ENCODE measurements around the gene CAMKMT. TPM values are rescaled to one million over a fixed set of nuclear protein-coding genes. Genes with fewer than 3 reads are reported as not detected.

The CAMKMT gene
- total RNA-seq, 5 donors from 2014 or later (not counting 1 experiment from before 2014, with no cell fraction given) = 11.9 to 20.2 (median 16.5) TPM

GRCh38 chr2:44805401-44806235 lies 443.9 kb downstream of the CAMKMT start:
- no peak overlapping the region for H3K4me3 Mint-ChIP-seq
- peaks cover 76 to 80% of the 10 kb centered on the region in 2 donors for H3K27me3 Mint-ChIP-seq
- H3K36me3 Mint-ChIP-seq = no peaks in the 10 kb centered on the region
- no peaks in the 10 kb centered on the region for H3K9me3 Mint-ChIP-seq
- Histone ChIP-seq H3K9me3 (no peaks in the 10 kb centered on the region), H3K27me3 (replicated peaks in 1 of 2; ENCODE audit: control insufficient read depth in 2 of 2, extremely low read depth in 1 of 2, insufficient read depth in 2 of 2, low read length in 1 of 2) (peaks cover 26 to 43% of the 10 kb centered on the region in 2 experiments), H3K4me1 (ENCODE audit: control insufficient read depth in 1 of 2, extremely low read depth in 1 of 2, insufficient read depth in 2 of 2, low read length in 2 of 2) (peaks cover 0 to 17% of the 10 kb centered on the region in 2 experiments), H3K36me3 (ENCODE audit: control insufficient read depth in 2 of 2, extremely low read depth in 1 of 2, insufficient read depth in 1 of 2, low read length in 1 of 2) (no peaks in the 10 kb centered on the region), H3K27ac (ENCODE audit: low read length) (no peak overlapping the region), H3K4me3 (ENCODE audit: control insufficient read depth in 1 of 2, extremely low read depth in 1 of 2, low read length in 1 of 2) (no peak overlapping the region)
- H3K27ac Mint-ChIP-seq = no peak overlapping the region
- CTCF ChIA-PET = no interaction called here
- no peak for ATAC-seq (replicated peaks in 1 of 4)
- POLR2A ChIA-PET = no interaction called here
- peaks cover 12 to 16% (median 15%) of the 10 kb centered on the region in 3 donors for H3K4me1 Mint-ChIP-seq
- no peak for DNase-seq
- WGBS (ENCODE audit: insufficient coverage) = no CpG with 5 or more reads among the region's 16 CpGs

GRCh38 chr2:44807201-44808025 lies 445.7 kb downstream of the CAMKMT start:
- H3K9me3 Mint-ChIP-seq = no peaks in the 10 kb centered on the region
- Histone ChIP-seq H3K27ac (ENCODE audit: low read length) (no peak overlapping the region), H3K4me3 (ENCODE audit: control insufficient read depth in 1 of 2, extremely low read depth in 1 of 2, low read length in 1 of 2) (no peak overlapping the region), H3K36me3 (ENCODE audit: control insufficient read depth in 2 of 2, extremely low read depth in 1 of 2, insufficient read depth in 1 of 2, low read length in 1 of 2) (no peaks in the 10 kb centered on the region), H3K4me1 (ENCODE audit: control insufficient read depth in 1 of 2, extremely low read depth in 1 of 2, insufficient read depth in 2 of 2, low read length in 2 of 2) (peaks cover 0 to 4% of the 10 kb centered on the region in 2 experiments), H3K27me3 (replicated peaks in 1 of 2; ENCODE audit: control insufficient read depth in 2 of 2, extremely low read depth in 1 of 2, insufficient read depth in 2 of 2, low read length in 1 of 2) (peaks cover 28 to 34% of the 10 kb centered on the region in 2 experiments), H3K9me3 (no peaks in the 10 kb centered on the region)
- DNase-seq (no peak), ATAC-seq (replicated peaks in 1 of 4) (no peak)
- peaks cover 75 to 79% of the 10 kb centered on the region in 2 donors for H3K27me3 Mint-ChIP-seq
- WGBS (ENCODE audit: insufficient coverage) = no CpG with 5 or more reads among the region's 14 CpGs
- ChIA-PET CTCF (no interaction called here), POLR2A (no interaction called here)
- peaks cover 0 to 2% (median 2%) of the 10 kb centered on the region in 3 donors for H3K4me1 Mint-ChIP-seq
- no peak overlapping the region for H3K4me3 Mint-ChIP-seq
- H3K36me3 Mint-ChIP-seq = no peaks in the 10 kb centered on the region
- no peak overlapping the region for H3K27ac Mint-ChIP-seq

DNA sequence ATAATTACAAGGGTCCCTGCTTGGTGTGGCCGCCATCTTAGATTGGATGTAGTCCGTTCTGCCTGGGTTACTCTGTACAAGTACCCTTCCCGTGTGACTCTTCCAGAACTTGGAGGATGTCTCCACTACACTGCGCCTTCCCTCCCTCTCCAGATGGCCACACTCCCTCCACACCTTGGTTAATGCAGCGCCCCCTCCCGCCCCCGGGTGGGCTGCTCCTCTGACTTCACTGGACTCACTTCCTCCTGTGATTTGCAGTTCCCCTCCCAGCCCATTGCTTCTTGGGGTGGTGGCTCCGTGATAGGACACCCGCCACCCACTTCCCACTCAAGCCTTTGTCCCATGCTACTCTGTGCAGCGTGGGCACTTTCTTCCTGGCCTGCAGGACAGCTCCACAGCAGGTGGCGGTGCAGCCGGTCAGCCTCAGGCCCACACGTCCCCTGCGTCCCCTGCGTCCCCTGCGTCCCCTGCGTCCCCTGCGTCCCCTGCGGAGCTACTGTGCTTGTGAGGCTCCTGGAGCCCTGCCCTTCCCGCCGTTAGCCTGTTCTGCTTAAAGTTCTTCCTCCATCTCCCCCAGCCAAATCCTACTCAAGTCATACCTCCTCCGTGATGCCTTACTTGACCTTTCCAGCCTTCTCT lies 449.3 kb downstream of the CAMKMT start:
- POLR2A ChIA-PET = no interaction called here
- CTCF ChIA-PET = no interaction called here
- H3K27ac ChIP-seq (ENCODE audit: low read length) = no peak overlapping the region
- H3K4me3 ChIP-seq (ENCODE audit: control insufficient read depth in 1 of 2, extremely low read depth in 1 of 2, low read length in 1 of 2) = no peak overlapping the region
- Mint-ChIP-seq H3K9me3 (no peaks in the 10 kb centered on the region), H3K4me1 (no peaks in the 10 kb centered on the region), H3K4me3 (no peak overlapping the region), H3K36me3 (no peaks in the 10 kb centered on the region), H3K27ac (no peak overlapping the region), H3K27me3 (peaks cover 64 to 74% of the 10 kb centered on the region in 2 donors)
- ATAC-seq (replicated peaks in 1 of 4) = no peak
- H3K27me3 ChIP-seq (replicated peaks in 1 of 2; ENCODE audit: control insufficient read depth in 2 of 2, extremely low read depth in 1 of 2, insufficient read depth in 2 of 2, low read length in 1 of 2) = peaks cover 14 to 25% of the 10 kb centered on the region in 2 experiments
- no peaks in the 10 kb centered on the region for H3K36me3 ChIP-seq (ENCODE audit: control insufficient read depth in 2 of 2, extremely low read depth in 1 of 2, insufficient read depth in 1 of 2, low read length in 1 of 2)
- no peaks in the 10 kb centered on the region for H3K4me1 ChIP-seq (ENCODE audit: control insufficient read depth in 1 of 2, extremely low read depth in 1 of 2, insufficient read depth in 2 of 2, low read length in 2 of 2)
- no peak for DNase-seq
- WGBS (ENCODE audit: insufficient coverage) = 86% methylated on average over 22 of the region's 22 CpGs
- no peaks in the 10 kb centered on the region for H3K9me3 ChIP-seq

GRCh38 chr2:44813165-44813564 lies 451.4 kb downstream of the CAMKMT start:
- no peaks in the 10 kb centered on the region for H3K4me1 Mint-ChIP-seq
- ChIA-PET CTCF (no interaction called here), POLR2A (no interaction called here)
- Histone ChIP-seq H3K36me3 (ENCODE audit: control insufficient read depth in 2 of 2, extremely low read depth in 1 of 2, insufficient read depth in 1 of 2, low read length in 1 of 2) (no peaks in the 10 kb centered on the region), H3K9me3 (no peaks in the 10 kb centered on the region), H3K27ac (ENCODE audit: low read length) (no peak overlapping the region), H3K4me1 (ENCODE audit: control insufficient read depth in 1 of 2, extremely low read depth in 1 of 2, insufficient read depth in 2 of 2, low read length in 2 of 2) (no peaks in the 10 kb centered on the region), H3K4me3 (ENCODE audit: control insufficient read depth in 1 of 2, extremely low read depth in 1 of 2, low read length in 1 of 2) (no peak overlapping the region), H3K27me3 (replicated peaks in 1 of 2; ENCODE audit: control insufficient read depth in 2 of 2, extremely low read depth in 1 of 2, insufficient read depth in 2 of 2, low read length in 1 of 2) (peaks cover 9 to 25% of the 10 kb centered on the region in 2 experiments)
- ATAC-seq (replicated peaks in 1 of 4) (no peak), DNase-seq (no peak)
- peaks cover 54 to 58% of the 10 kb centered on the region in 2 donors for H3K27me3 Mint-ChIP-seq
- no peaks in the 10 kb centered on the region for H3K9me3 Mint-ChIP-seq
- H3K4me3 Mint-ChIP-seq = no peak overlapping the region
- WGBS (ENCODE audit: insufficient coverage) = 83% methylated on average over 2 of the region's 2 CpGs
- H3K27ac Mint-ChIP-seq = no peak overlapping the region
- H3K36me3 Mint-ChIP-seq = no peaks in the 10 kb centered on the region

- no peak overlapping the region for H3K27ac ChIP-seq (ENCODE audit: low read length)
- ChIA-PET POLR2A (no interaction called here), CTCF (no interaction called here)
- ATAC-seq (replicated peaks in 1 of 4) (no peak), DNase-seq (no peak)
- no peak overlapping the region for H3K4me3 ChIP-seq (ENCODE audit: control insufficient read depth in 1 of 2, extremely low read depth in 1 of 2, low read length in 1 of 2)
- no peaks in the 10 kb centered on the region for H3K4me1 Mint-ChIP-seq
- no peak overlapping the region for H3K27ac Mint-ChIP-seq
- no peak overlapping the region for H3K4me3 Mint-ChIP-seq
- 74% methylated on average over 2 of the region's 2 CpGs for WGBS (ENCODE audit: insufficient coverage)
- H3K27me3 ChIP-seq (replicated peaks in 1 of 2; ENCODE audit: control insufficient read depth in 2 of 2, extremely low read depth in 1 of 2, insufficient read depth in 2 of 2, low read length in 1 of 2) = peaks cover 7 to 25% of the 10 kb centered on the region in 2 experiments
- no peaks in the 10 kb centered on the region for H3K36me3 Mint-ChIP-seq
- H3K4me1 ChIP-seq (ENCODE audit: control insufficient read depth in 1 of 2, extremely low read depth in 1 of 2, insufficient read depth in 2 of 2, low read length in 2 of 2) = no peaks in the 10 kb centered on the region
- H3K36me3 ChIP-seq (ENCODE audit: control insufficient read depth in 2 of 2, extremely low read depth in 1 of 2, insufficient read depth in 1 of 2, low read length in 1 of 2) = no peaks in the 10 kb centered on the region
- H3K9me3 Mint-ChIP-seq = no peaks in the 10 kb centered on the region
- H3K27me3 Mint-ChIP-seq = peaks cover 56 to 58% of the 10 kb centered on the region in 2 donors
- no peaks in the 10 kb centered on the region for H3K9me3 ChIP-seq
Measured at GRCh38 chr2:44813658-44814057, 451.9 kb downstream of the CAMKMT start.

- no peaks in the 10 kb centered on the region for H3K4me1 Mint-ChIP-seq
- ChIA-PET POLR2A (interaction anchor here in 1 of 2 donors (0.6 kb wide), 1 partner anchor 1226 kb away, joined by 3 read pairs; no protein-coding TSS in a partner anchor), CTCF (no interaction called here)
- WGBS (ENCODE audit: insufficient coverage) = 100% methylated on average over 2 of the region's 7 CpGs
- no peak for DNase-seq
- no peak overlapping the region for H3K27ac Mint-ChIP-seq
- Histone ChIP-seq H3K27me3 (replicated peaks in 1 of 2; ENCODE audit: control insufficient read depth in 2 of 2, extremely low read depth in 1 of 2, insufficient read depth in 2 of 2, low read length in 1 of 2) (peaks cover 1 to 21% of the 10 kb centered on the region in 2 experiments), H3K27ac (ENCODE audit: low read length) (no peak overlapping the region), H3K4me3 (ENCODE audit: control insufficient read depth in 1 of 2, extremely low read depth in 1 of 2, low read length in 1 of 2) (no peak overlapping the region), H3K36me3 (ENCODE audit: control insufficient read depth in 2 of 2, extremely low read depth in 1 of 2, insufficient read depth in 1 of 2, low read length in 1 of 2) (no peaks in the 10 kb centered on the region), H3K4me1 (ENCODE audit: control insufficient read depth in 1 of 2, extremely low read depth in 1 of 2, insufficient read depth in 2 of 2, low read length in 2 of 2) (no peaks in the 10 kb centered on the region), H3K9me3 (no peaks in the 10 kb centered on the region)
- no peak overlapping the region for H3K4me3 Mint-ChIP-seq
- peaks cover 33 to 34% of the 10 kb centered on the region in 2 donors for H3K27me3 Mint-ChIP-seq
- H3K36me3 Mint-ChIP-seq = no peaks in the 10 kb centered on the region
- H3K9me3 Mint-ChIP-seq = no peaks in the 10 kb centered on the region
- no peak for ATAC-seq (replicated peaks in 1 of 4)
Measured at GRCh38 chr2:44817256-44817655, 455.5 kb downstream of the CAMKMT start.

All from T-cell (primary cell).